ENCODE data around the gene APOE. TPM values are rescaled to one million over a fixed set of nuclear protein-coding genes. Genes with fewer than 3 reads are reported as not detected.

APOE gene
- total and polyA plus RNA-seq, 2 donors (not counting 3 experiments of a cell fraction or from before 2014, with no cell fraction given), result 3.3 to 6.2 TPM

- Histone ChIP-seq H3K79me2 (ENCODE audit: control insufficient read depth, insufficient read depth, low read length) (peaks cover under 1% of the 10 kb centered on the region), H3K4me1 (ENCODE audit: control insufficient read depth, extremely low read depth, insufficient read depth, low read length) (peaks cover 5% of the 10 kb centered on the region), H3K9me1 (replicated peaks; ENCODE audit: control insufficient read depth, extremely low read depth, insufficient read depth, low read length) (no peaks in the 10 kb centered on the region), H3K9me3 (replicated peaks; ENCODE audit: control insufficient read depth, insufficient read depth, low read length) (no peaks in the 10 kb centered on the region), H3K27ac (ENCODE audit: insufficient read depth, low read depth, low read length) (no peak overlapping the region), H3K36me3 (ENCODE audit: control insufficient read depth in 2 of 2, extremely low read depth in 1 of 2, insufficient read depth in 2 of 2, low read length in 2 of 2) (peaks cover 2 to 28% of the 10 kb centered on the region in 2 experiments), H3K4me2 (ENCODE audit: insufficient read depth, low read length) (no peak overlapping the region), H3K27me3 (ENCODE audit: control insufficient read depth in 2 of 2, insufficient read depth in 2 of 2, low read length in 2 of 2) (no peaks in the 10 kb centered on the region), H4K20me1 (replicated peaks; ENCODE audit: control insufficient read depth, extremely low read depth, insufficient read depth, low read length) (no peaks in the 10 kb centered on the region), H2AFZ (ENCODE audit: low read depth, low read length) (no peak overlapping the region), H3K4me3 (replicated peaks in 1 of 3; ENCODE audit: insufficient read depth in 1 of 3, low read depth in 1 of 3, low read length in 3 of 3) (no peak overlapping the region), H3K9ac (replicated peaks; ENCODE audit: extremely low read depth, insufficient read depth, low read length) (no peak overlapping the region)
- BruUV-seq (replicated peaks), result no TSS peak
- FAIRE-seq (no peak), DNase-seq (ENCODE audit: low read depth, low spot score) (no peak)
- CTCF ChIA-PET, result interaction anchor here (1.5 kb wide), 1 partner anchor 30 kb away, joined by 3 read pairs; no protein-coding TSS in a partner anchor
- dilution Hi-C loops (cut with MboI; ENCODE audit: extremely low pct_ligation_motif_present, low sequenced_read_pairs), result no loop called here
- intact Hi-C loops (cut with micrococcal nuclease), result no loop called here
- no peak for TF ChIP-seq MAX (IDR thresholded peaks at IDR 0.05; ENCODE audit: insufficient read depth, insufficient read length)
- TF ChIP-seq EZH2 (IDR thresholded peaks at IDR 0.05; ENCODE audit: borderline replicate concordance, low read depth, low read length, severe bottlenecking), result no peak
- no peak for TF ChIP-seq POLR2AphosphoS5 (IDR thresholded peaks at IDR 0.05; ENCODE audit: insufficient read depth, low read depth, low read length)
- no peak for TF ChIP-seq MYC (IDR thresholded peaks at IDR 0.05; ENCODE audit: low read depth, low read length)
- TF ChIP-seq FOS (IDR thresholded peaks at IDR 0.05; ENCODE audit: borderline replicate concordance, insufficient read depth, low read length), result no peak
- TF ChIP-seq CTCF (IDR thresholded peaks at IDR 0.05; ENCODE audit: extremely low read depth in 1 of 2, insufficient read depth in 1 of 2, low read depth in 1 of 2, low read length in 2 of 2), result no peak
- TF ChIP-seq JUN (IDR thresholded peaks at IDR 0.05; ENCODE audit: borderline replicate concordance, insufficient read depth, insufficient read length, low read depth), result no peak
- no peak for TF ChIP-seq POLR2A (IDR thresholded peaks at IDR 0.05; ENCODE audit: low read depth, low read length)
- no peak for TF ChIP-seq GATA2 (IDR thresholded peaks at IDR 0.05; ENCODE audit: insufficient read depth, insufficient read length, low read depth, low read length)
- POLR2A ChIA-PET, result no interaction called here
Measured at GRCh38 chr19:44886141-44886540, 19.5 kb upstream of the APOE start.

Measured in endothelial cell of umbilical vein (primary cell).